ENCODE results near the gene RXRA.

DNA sequence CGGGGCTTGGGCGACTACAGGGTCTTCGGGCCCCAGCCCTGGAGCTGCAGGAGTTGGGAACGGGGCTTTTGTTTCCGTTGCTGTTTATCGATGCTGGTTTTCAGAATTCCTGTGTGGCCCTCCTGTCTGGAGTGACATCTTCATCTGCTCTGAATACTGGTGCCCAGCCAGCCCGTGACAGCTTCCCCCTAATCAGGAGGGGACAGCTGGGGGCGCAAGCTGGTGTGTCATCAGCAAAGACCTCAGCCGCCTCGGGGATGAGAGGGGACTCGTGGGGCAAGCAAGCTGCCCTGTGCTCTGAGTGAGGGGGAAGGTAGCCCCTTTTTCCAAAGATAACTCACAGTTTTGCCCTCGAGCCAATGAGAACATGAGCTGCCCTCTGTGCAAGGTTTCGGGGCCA, 110.7 kb downstream of the RXRA start:
- TF ChIP-seq POLR2A (IDR thresholded peaks at IDR 0.05; ENCODE audit: low read depth, low read length) (no peak), POU2F2 (IDR thresholded peaks at IDR 0.05; ENCODE audit: low read depth, low read length) (no peak), POLR2AphosphoS5 (IDR thresholded peaks at IDR 0.05; ENCODE audit: low read depth, low read length) (no peak), TAF1 (IDR thresholded peaks at IDR 0.05; ENCODE audit: low read depth, low read length) (no peak)

Measured in GM12891 (cell line).